GM12872 (cell line): ENCODE results near the gene CCDC117.

Experiments
- TF ChIP-seq, protein P1 (sequence below): IDR thresholded peaks from 3 replicates; pipeline ENCODE4 v1.5.1; 2011; ENCODE audit warnings: low read depth, mild to moderate bottlenecking, low read length, moderate library complexity; ENCODE audit not compliant: insufficient read depth

The CCDC117 gene

DNA sequence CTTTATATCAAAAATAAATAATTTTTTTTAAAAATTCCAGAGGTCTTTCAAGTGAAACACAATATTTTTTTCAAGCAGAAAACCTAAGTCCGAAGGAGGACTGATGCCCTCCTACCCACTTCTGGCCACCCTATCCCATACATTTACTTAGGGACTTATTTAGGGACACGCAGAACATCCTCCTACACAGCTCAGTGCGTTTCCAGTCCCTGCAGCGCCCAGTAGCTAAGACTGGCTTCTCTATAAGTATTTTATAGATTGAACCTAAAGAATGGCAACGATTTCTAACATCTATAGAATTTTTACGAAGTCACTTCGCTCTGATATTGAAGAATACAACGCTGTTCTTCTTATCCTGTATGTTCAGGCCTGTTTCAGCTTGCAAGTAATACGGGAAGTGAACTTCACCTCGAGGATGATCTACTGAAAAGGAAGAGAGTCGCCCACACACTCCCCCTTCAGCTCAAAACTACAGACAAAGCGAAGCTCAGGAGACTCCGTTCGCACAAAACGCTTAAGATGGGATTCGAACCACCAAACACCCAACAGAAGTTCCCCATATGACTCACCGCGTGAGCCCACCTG is 31.2 kb upstream of the CCDC117 start:
- TF ChIP-seq, protein P1, sequence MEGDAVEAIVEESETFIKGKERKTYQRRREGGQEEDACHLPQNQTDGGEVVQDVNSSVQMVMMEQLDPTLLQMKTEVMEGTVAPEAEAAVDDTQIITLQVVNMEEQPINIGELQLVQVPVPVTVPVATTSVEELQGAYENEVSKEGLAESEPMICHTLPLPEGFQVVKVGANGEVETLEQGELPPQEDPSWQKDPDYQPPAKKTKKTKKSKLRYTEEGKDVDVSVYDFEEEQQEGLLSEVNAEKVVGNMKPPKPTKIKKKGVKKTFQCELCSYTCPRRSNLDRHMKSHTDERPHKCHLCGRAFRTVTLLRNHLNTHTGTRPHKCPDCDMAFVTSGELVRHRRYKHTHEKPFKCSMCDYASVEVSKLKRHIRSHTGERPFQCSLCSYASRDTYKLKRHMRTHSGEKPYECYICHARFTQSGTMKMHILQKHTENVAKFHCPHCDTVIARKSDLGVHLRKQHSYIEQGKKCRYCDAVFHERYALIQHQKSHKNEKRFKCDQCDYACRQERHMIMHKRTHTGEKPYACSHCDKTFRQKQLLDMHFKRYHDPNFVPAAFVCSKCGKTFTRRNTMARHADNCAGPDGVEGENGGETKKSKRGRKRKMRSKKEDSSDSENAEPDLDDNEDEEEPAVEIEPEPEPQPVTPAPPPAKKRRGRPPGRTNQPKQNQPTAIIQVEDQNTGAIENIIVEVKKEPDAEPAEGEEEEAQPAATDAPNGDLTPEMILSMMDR, result no peak

DNA sequence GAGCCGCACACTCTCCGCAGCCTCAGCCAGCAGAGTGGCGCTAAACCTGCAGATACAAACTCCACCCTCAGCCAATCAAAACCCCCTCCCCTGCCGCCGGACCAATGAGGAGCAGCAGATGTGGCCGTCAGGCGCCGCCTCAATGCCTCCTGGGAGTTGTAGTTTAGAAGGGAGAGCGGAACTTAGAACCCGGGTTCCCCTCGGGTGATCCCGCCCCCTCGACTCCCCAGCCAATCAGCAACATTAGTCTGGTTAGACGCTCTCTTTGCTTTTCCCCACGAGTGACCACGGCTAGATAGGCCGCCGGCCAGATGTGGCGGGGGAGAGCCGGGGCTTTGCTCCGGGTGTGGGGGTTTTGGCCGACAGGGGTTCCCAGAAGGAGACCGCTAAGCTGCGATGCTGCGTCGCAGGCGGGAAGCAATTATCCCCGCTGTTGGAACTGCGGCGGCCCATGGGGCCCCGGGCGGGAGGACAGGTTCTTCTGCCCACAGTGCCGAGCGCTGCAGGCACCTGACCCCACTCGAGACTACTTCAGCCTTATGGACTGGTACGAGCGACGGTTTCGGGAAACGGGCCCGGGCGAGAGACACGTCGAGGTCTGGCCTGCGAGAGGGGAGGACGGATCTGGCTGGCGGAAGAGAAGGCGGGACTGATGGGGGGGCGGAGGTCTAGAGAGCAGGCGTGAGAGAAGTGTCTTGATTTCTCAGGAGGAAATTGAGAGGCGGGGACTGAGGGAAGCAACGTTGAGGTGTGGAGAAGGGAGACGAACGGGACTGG is 30.5 kb upstream of the CCDC117 start, which contains the start of the genes CHEK2 and HSCB:
TSS of gene CHEK2 (minus strand) at position 36 of the 777 bp plus-strand sequence. CDS start 7,099 bp downstream, outside the sequence.
TSS of gene HSCB (plus strand) at position 255 of the 777 bp plus-strand sequence. CDS start at position 312, 57 bp downstream.
- TF ChIP-seq, protein P1, result 0 out of 3 replicates have a peak, but pooled peaks have one; percentile 14

DNA sequence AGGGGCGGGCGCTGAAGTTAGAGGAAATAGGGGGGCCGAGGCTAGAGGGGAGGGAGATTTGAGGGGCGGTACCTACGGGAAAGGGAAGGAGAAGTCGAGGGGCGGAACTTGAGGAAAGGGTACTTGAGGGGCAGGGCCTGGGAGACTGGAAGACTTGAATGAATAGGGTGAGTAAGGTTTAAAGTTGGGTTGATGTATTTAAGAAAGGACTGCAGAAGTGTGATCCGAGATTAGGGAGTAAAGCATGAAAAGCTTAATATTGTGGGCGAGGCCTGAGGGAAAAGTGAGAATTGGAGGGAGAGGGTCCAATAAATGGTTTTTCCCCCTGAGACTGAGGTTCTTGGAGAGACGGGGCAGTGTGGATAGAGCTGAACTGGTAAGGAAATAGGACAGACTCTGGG is 29.9 kb upstream of the CCDC117 start:
- TF ChIP-seq, protein P1, result no peak

DNA sequence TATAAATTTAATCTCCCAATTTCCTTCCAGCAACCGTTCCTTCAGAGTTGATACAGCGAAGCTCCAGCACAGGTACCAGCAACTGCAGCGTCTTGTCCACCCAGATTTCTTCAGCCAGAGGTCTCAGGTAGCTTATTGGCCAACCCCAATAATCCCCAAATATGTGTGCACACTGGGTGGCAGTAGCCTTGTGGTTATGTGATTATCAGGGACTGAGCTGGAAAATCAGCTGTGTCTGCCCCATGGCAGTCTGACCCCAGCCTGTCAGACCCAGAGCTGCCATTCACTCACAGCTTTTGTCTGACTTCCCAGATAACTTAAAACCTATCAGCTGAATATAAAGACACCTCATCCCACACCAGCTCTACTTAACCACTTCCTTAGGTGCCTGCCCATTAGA is 28.6 kb upstream of the CCDC117 start:
- TF ChIP-seq, protein P1, result no peak

DNA sequence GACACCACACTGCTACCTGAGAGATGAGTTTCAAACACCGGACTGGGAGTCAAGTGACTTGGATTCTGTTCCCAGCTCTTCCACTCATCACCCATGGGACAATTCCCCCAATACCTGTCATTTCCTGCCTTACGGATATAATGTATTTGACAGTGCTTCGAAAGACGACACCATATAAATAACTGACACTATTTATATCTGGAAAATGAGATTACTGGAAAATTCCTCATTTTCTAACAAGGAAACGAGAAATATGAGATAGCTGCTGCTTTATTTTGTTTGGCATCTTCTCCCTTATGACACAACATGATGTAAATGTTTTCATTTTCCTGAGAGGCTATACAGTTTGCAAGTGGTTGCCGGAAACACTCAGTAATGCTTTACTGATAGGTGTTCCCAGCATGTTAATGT is 22.0 kb upstream of the CCDC117 start:
- TF ChIP-seq, protein P1, result no peak

DNA sequence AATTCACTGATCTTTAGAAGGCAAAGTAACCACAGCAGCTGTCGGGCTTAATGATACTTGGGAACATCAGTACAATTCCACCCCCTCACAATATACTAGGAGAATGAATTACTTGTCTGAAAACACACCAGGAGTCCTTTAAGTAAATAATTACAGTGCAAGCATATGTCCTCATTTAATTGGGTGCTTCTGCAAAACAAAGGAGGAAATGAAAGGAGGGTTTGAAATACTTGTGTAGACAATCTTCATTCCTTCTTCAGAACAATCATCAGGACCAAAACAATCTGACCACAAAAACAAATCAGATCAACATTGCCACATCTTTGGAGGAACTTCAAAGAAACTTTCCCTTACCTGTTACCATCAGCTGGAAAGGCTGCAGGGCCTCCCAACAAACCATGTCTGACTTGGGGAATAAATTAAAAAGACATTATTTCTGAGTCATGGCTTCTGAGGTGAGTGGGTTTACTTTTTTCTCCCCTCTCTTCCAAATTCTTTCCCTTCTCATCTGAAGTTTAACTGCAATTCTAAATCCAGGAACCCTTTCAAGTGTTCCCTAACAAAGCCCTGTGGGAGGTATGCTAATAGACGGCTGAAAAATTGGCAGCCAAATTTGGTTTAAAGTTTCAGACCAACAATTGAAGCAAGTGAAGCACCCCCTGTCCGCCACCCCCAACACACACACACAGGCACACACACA is 12.5 kb upstream of the CCDC117 start:
- TF ChIP-seq, protein P1, result no peak

DNA sequence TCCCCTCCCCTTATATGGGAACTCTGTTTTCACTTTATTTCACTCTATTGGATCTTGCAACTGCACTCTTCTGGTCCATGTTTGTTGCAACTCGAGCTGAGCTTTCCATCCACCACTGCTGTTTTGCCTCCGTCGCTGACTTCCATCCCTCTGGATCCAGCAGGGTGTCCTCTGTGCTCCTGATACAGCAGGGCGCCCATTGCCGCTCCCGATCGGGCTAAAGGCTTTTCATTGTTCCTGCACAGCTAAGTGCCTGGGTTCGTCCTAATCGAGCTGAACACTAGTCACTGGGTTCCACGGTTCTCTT is 11.1 kb upstream of the CCDC117 start:
- TF ChIP-seq, protein P1, result no peak
